ENCODE measurements around the gene MBLAC1. TPM values are rescaled to one million over a fixed set of nuclear protein-coding genes. Genes with fewer than 3 reads are reported as not detected.

MBLAC1 gene
- total RNA-seq, 1 experiment from 2014 or later, result 5.2 TPM

DNA sequence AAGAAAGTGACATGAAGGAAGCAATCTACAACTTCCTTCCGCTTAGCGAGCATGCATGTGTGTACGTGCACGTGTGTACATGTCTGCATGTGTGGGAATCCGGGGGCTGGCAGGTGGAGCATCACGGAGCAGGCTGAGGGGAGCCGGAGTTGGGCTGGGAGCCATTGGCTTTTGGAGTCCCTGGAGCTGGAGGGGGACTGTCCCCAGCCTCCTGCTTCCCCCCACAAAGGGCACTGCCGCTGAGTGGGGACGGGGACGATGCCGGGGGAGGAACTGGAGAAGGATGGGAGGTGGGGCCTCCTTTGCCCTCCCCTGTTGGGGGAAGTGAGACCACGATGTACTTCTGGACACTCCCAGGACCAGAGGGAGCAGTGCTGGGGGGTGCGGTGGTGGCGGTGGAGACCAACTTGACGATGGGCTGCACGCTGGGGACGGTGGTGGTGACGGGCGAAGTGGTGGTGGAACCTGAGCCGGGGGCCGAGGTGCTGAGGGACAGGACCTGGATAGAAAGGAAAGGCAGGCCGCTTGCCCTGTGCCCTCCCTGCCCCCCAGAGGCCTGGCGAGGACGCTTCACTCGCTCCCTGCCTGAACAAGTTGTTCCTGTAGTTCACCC lies 19.5 kb upstream of the MBLAC1 start:
- H3K36me3 ChIP-seq (ENCODE audit: control insufficient read depth, insufficient read depth, low read length), result no peaks in the 10 kb centered on the region
- ATAC-seq, result peak; percentile 2; the same call in 1 of the 2 replicates

DNA sequence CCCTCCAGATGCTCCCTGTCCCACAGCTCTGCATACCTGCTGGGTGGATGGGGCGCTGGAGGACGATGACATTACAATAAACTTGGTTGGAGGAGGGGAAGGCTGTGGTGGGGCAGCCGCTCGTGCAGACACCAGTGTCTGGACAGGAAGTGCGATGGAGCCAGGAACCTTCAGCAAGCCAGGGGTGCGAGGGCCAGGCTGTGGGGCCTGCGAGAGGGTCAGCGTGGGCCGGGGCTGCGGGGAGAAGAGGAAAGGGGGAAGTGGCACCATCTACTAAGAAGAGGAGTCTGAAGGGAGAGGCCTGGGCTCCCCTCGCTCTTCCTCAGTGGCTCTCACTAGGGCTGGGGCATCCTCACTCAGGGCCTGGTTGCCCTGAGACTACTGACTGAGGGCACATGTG lies 18.9 kb upstream of the MBLAC1 start:
- Histone ChIP-seq H3K27me3 (ENCODE audit: control insufficient read depth, insufficient read depth, low read length) (no peaks in the 10 kb centered on the region), H3K36me3 (ENCODE audit: control insufficient read depth, insufficient read depth, low read length) (no peaks in the 10 kb centered on the region), H3K4me3 (ENCODE audit: low read depth in 2 of 2, low read length in 2 of 2) (no peak overlapping the region), H3K4me1 (ENCODE audit: control insufficient read depth, insufficient read depth, low read length) (no peaks in the 10 kb centered on the region), H3K9me3 (ENCODE audit: control insufficient read depth, insufficient read depth, low read depth, low read length) (no peaks in the 10 kb centered on the region), H3K27ac (ENCODE audit: low read length) (no peak overlapping the region)
- TF ChIP-seq, protein P1, sequence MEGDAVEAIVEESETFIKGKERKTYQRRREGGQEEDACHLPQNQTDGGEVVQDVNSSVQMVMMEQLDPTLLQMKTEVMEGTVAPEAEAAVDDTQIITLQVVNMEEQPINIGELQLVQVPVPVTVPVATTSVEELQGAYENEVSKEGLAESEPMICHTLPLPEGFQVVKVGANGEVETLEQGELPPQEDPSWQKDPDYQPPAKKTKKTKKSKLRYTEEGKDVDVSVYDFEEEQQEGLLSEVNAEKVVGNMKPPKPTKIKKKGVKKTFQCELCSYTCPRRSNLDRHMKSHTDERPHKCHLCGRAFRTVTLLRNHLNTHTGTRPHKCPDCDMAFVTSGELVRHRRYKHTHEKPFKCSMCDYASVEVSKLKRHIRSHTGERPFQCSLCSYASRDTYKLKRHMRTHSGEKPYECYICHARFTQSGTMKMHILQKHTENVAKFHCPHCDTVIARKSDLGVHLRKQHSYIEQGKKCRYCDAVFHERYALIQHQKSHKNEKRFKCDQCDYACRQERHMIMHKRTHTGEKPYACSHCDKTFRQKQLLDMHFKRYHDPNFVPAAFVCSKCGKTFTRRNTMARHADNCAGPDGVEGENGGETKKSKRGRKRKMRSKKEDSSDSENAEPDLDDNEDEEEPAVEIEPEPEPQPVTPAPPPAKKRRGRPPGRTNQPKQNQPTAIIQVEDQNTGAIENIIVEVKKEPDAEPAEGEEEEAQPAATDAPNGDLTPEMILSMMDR (IDR thresholded peaks at IDR 0.05), result no peak
- TF ChIP-seq SIN3A (IDR thresholded peaks at IDR 0.05; ENCODE audit: borderline replicate concordance, insufficient read depth, low read depth, low read length), result no peak
- TF ChIP-seq, protein P2, sequence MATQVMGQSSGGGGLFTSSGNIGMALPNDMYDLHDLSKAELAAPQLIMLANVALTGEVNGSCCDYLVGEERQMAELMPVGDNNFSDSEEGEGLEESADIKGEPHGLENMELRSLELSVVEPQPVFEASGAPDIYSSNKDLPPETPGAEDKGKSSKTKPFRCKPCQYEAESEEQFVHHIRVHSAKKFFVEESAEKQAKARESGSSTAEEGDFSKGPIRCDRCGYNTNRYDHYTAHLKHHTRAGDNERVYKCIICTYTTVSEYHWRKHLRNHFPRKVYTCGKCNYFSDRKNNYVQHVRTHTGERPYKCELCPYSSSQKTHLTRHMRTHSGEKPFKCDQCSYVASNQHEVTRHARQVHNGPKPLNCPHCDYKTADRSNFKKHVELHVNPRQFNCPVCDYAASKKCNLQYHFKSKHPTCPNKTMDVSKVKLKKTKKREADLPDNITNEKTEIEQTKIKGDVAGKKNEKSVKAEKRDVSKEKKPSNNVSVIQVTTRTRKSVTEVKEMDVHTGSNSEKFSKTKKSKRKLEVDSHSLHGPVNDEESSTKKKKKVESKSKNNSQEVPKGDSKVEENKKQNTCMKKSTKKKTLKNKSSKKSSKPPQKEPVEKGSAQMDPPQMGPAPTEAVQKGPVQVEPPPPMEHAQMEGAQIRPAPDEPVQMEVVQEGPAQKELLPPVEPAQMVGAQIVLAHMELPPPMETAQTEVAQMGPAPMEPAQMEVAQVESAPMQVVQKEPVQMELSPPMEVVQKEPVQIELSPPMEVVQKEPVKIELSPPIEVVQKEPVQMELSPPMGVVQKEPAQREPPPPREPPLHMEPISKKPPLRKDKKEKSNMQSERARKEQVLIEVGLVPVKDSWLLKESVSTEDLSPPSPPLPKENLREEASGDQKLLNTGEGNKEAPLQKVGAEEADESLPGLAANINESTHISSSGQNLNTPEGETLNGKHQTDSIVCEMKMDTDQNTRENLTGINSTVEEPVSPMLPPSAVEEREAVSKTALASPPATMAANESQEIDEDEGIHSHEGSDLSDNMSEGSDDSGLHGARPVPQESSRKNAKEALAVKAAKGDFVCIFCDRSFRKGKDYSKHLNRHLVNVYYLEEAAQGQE (IDR thresholded peaks at IDR 0.05; ENCODE audit: insufficient read depth in 1 of 2, low read depth in 2 of 2, low read length in 1 of 2), result no peak
- TF ChIP-seq TCF7L2 (IDR thresholded peaks at IDR 0.05; ENCODE audit: low read depth, low read length), result no peak
- no peak for TF ChIP-seq POLR2AphosphoS5 (IDR thresholded peaks at IDR 0.05; ENCODE audit: low read depth, low read length)
- DNase-seq (ENCODE audit: low read depth, low spot score) (no peak), ATAC-seq (no peak)
- POLR2A ChIA-PET, result no interaction called here
- intact Hi-C loops (cut with micrococcal nuclease; ENCODE audit: unreplicated experiment), result no loop called here
- in situ Hi-C loops (cut with HindIII; ENCODE audit: low pct_unique_long_range_greater_than_20kb, low sequenced_read_pairs), result no loop called here
- CTCF ChIA-PET, result no interaction called here
- BruUV-seq (replicated peaks), result no TSS peak

More for the DNA sequence above, 19.5 kb upstream of the MBLAC1 start:
- POLR2A ChIA-PET, result no interaction called here
- TF ChIP-seq, protein P2 (IDR thresholded peaks at IDR 0.05; ENCODE audit: insufficient read depth in 1 of 2, low read depth in 2 of 2, low read length in 1 of 2), result no peak
- TF ChIP-seq POLR2AphosphoS5 (IDR thresholded peaks at IDR 0.05; ENCODE audit: low read depth, low read length) (no peak; the same call in 1 of the 2 replicates), SIN3A (IDR thresholded peaks at IDR 0.05; ENCODE audit: borderline replicate concordance, insufficient read depth, low read depth, low read length) (no peak), TCF7L2 (IDR thresholded peaks at IDR 0.05; ENCODE audit: low read depth, low read length) (no peak)
- TF ChIP-seq, protein P1 (IDR thresholded peaks at IDR 0.05), result no peak
- Histone ChIP-seq H3K27me3 (ENCODE audit: control insufficient read depth, insufficient read depth, low read length) (no peaks in the 10 kb centered on the region), H3K4me3 (ENCODE audit: low read depth in 2 of 2, low read length in 2 of 2) (no peak overlapping the region), H3K27ac (ENCODE audit: low read length) (no peak overlapping the region), H3K4me1 (ENCODE audit: control insufficient read depth, insufficient read depth, low read length) (peaks cover 5% of the 10 kb centered on the region), H3K9me3 (ENCODE audit: control insufficient read depth, insufficient read depth, low read depth, low read length) (no peaks in the 10 kb centered on the region)
- BruUV-seq (replicated peaks), result TSS peak; percentile 94
- CTCF ChIA-PET, result interaction anchor here (0.5 kb wide), 1 partner anchor 27 kb away, joined by 5 read pairs; no protein-coding TSS in a partner anchor
- intact Hi-C loops (cut with micrococcal nuclease; ENCODE audit: unreplicated experiment), result no loop called here
- in situ Hi-C loops (cut with HindIII; ENCODE audit: low pct_unique_long_range_greater_than_20kb, low sequenced_read_pairs), result no loop called here
- no peak for DNase-seq (ENCODE audit: low read depth, low spot score)

All from Panc1 (cell line).